CD4-positive, alpha-beta T cell (primary cell): ENCODE data around the gene HSF4. TPM values are rescaled to one million over a fixed set of nuclear protein-coding genes. Genes with fewer than 3 reads are reported as not detected.
A peak's percentile ranks its signal among the peaks of the same experiment; 100 is the strongest.

Source experiments
- ATAC-seq: fragments of 200-7000 bp; cut with Tn5 transposase; one replicate; pipeline ENCODE4 v1.10.0; 2022; ENCODE audit warnings: mild to moderate bottlenecking; ENCODE audit not compliant: poor library complexity
- CTCF ChIA-PET: fragments of 350-600 bp; sonication (Branson Sonifier 250); formaldehyde crosslinking; loops from one replicate; lab custom pipeline; 2021; ENCODE audit warnings: antibody characterized with exemption, inconsistent platforms; lab: Charles Lee
- POLR2A ChIA-PET: fragments of 350-600 bp; sonication (Branson Sonifier 250); formaldehyde crosslinking; loops from one replicate; lab custom pipeline; 2021; ENCODE audit warnings: antibody characterized with exemption, inconsistent platforms; lab: Charles Lee
- DNase-seq, 14 experiments: peaks; one replicate each; pipeline ENCODE4 v3.0.0-alpha.2; 2013 to 2020; ENCODE audit warnings: mixed read lengths in 2 of 14
- H3K27ac ChIP-seq, 2 donors: one replicate each; pipeline versions ENCODE4 v1.5.1 to v1.7.0; 2013; ENCODE audit warnings: low read length in 2 of 2, low read depth in 1 of 2, mild to moderate bottlenecking in 1 of 2
- H3K27me3 ChIP-seq, 2 experiments: 1 replicate in 1 of 2; 2 replicates in 1 of 2; pipeline versions ENCODE4 v1.6.1 to v1.7.0; 2013; ENCODE audit warnings: low read length in 2 of 2, control low read depth in 1 of 2, mild to moderate bottlenecking in 1 of 2, moderate library complexity in 1 of 2; ENCODE audit not compliant: insufficient read depth in 2 of 2, control insufficient read depth in 1 of 2
- H3K36me3 ChIP-seq: one replicate; pipeline ENCODE4 v1.6.1; 2013; ENCODE audit warnings: low read length, control low read depth; ENCODE audit not compliant: insufficient read depth
- H3K4me1 ChIP-seq: one replicate; pipeline ENCODE4 v1.6.1; 2013; ENCODE audit warnings: low read length, control low read depth; ENCODE audit not compliant: insufficient read depth
- H3K4me3 ChIP-seq: one replicate; pipeline ENCODE4 v1.5.1; 2013; ENCODE audit warnings: mild to moderate bottlenecking, low read length, moderate library complexity
- H3K9me3 ChIP-seq, 2 experiments: 1 replicate in 1 of 2; 2 replicates in 1 of 2; pipeline versions ENCODE4 v1.6.1 to v1.7.0; 2013; ENCODE audit warnings: low read length in 2 of 2, mild to moderate bottlenecking in 2 of 2, control low read depth in 1 of 2, moderate library complexity in 1 of 2; ENCODE audit not compliant: control insufficient read depth in 1 of 2, insufficient read depth in 1 of 2
- H3K27ac Mint-ChIP-seq: one replicate; pipeline ENCODE4 v1.8.0; 2020; ENCODE audit warnings: mixed read lengths
- H3K27me3 Mint-ChIP-seq: one replicate; pipeline ENCODE4 v1.8.0; 2021; ENCODE audit warnings: mixed read lengths
- H3K36me3 Mint-ChIP-seq: one replicate; pipeline ENCODE4 v1.8.0; 2021; ENCODE audit warnings: low read depth, mixed read lengths
- H3K4me1 Mint-ChIP-seq: one replicate; pipeline ENCODE4 v1.8.0; 2021; ENCODE audit warnings: low read depth, mixed read lengths
- H3K4me3 Mint-ChIP-seq: one replicate; pipeline ENCODE4 v1.8.0; 2020; ENCODE audit warnings: mild to moderate bottlenecking, mixed read lengths
- H3K9me3 Mint-ChIP-seq: one replicate; pipeline ENCODE4 v1.8.0; 2020; ENCODE audit warnings: mixed read lengths
- intact Hi-C, 2 experiments: fragments of 100-400 bp; cut with DNase I in 1 of 2; cut with micrococcal nuclease in 1 of 2; formaldehyde crosslinking; loops; one replicate each; pipeline versions ENCODE4 v1.15.1 to v1.9.0; 2023 to 2025; cut with DNase I, micrococcal nuclease
- total RNA-seq, 174 experiments: library from RNA in 2 of 174; stranded (reverse) in 2 of 174; gene quantifications; one replicate each; pipeline ENCODE4 v1.2.3 and lab custom pipeline; 2021 to 2026
- TF ChIP-seq, protein P1 (sequence below): fragments of 200-600 bp; IDR thresholded peaks from one replicate; pipeline ENCODE4 v1.8.0; 2022; ENCODE audit warnings: antibody characterized with exemption, mild to moderate bottlenecking

Gene HSF4
- total RNA-seq, 2 experiments from 2014 or later = 19.7 to 26.1 TPM

DNA sequence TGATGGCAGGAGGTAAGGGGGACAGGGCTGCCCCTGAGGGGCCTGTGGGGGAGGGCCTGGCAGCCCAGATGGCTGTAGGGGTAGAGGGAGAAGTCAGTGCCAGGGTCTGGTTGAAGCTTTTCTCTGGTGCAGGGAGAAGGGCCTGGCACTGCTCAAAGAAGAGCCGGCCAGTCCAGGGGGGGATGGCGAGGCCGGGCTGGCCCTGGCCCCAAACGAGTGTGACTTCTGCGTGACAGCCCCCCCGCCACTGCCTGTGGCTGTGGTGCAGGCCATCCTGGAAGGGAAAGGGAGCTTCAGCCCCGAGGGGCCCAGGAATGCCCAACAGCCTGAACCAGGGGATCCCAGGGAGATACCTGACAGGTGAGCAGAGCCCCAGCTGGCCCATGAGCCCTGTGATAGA, 3.0 kb downstream of the HSF4 start:
- H3K27ac Mint-ChIP-seq = no peak overlapping the region
- peaks cover 34% of the 10 kb centered on the region for H3K4me1 Mint-ChIP-seq
- H3K27me3 Mint-ChIP-seq = peaks cover 82% of the 10 kb centered on the region
- H3K27me3 ChIP-seq = peaks cover 75 to 87% of the 10 kb centered on the region in 2 experiments
- H3K27ac ChIP-seq = no peak overlapping the region
- no peak for DNase-seq
- no peak for ATAC-seq
- peak overlapping the region; percentile 4 for H3K4me3 Mint-ChIP-seq
- CTCF ChIA-PET = no interaction called here
- H3K4me3 ChIP-seq = no peak overlapping the region
- POLR2A ChIA-PET = interaction anchor here (1.2 to 1.7 kb wide), 3 partner anchors 8 to 17 kb away, joined by 4 to 5 read pairs (median 5); partner anchors contain the start of genes FBXL8 and TRADD
- H3K9me3 Mint-ChIP-seq = no peaks in the 10 kb centered on the region
- no peaks in the 10 kb centered on the region for H3K36me3 Mint-ChIP-seq
- intact Hi-C loops = no loop called here
- peaks cover 52% of the 10 kb centered on the region for H3K4me1 ChIP-seq
- H3K9me3 ChIP-seq = peaks cover 0 to 31% of the 10 kb centered on the region in 2 experiments
- TF ChIP-seq, protein P1, sequence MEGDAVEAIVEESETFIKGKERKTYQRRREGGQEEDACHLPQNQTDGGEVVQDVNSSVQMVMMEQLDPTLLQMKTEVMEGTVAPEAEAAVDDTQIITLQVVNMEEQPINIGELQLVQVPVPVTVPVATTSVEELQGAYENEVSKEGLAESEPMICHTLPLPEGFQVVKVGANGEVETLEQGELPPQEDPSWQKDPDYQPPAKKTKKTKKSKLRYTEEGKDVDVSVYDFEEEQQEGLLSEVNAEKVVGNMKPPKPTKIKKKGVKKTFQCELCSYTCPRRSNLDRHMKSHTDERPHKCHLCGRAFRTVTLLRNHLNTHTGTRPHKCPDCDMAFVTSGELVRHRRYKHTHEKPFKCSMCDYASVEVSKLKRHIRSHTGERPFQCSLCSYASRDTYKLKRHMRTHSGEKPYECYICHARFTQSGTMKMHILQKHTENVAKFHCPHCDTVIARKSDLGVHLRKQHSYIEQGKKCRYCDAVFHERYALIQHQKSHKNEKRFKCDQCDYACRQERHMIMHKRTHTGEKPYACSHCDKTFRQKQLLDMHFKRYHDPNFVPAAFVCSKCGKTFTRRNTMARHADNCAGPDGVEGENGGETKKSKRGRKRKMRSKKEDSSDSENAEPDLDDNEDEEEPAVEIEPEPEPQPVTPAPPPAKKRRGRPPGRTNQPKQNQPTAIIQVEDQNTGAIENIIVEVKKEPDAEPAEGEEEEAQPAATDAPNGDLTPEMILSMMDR = no peak
- H3K36me3 ChIP-seq = no peaks in the 10 kb centered on the region

DNA sequence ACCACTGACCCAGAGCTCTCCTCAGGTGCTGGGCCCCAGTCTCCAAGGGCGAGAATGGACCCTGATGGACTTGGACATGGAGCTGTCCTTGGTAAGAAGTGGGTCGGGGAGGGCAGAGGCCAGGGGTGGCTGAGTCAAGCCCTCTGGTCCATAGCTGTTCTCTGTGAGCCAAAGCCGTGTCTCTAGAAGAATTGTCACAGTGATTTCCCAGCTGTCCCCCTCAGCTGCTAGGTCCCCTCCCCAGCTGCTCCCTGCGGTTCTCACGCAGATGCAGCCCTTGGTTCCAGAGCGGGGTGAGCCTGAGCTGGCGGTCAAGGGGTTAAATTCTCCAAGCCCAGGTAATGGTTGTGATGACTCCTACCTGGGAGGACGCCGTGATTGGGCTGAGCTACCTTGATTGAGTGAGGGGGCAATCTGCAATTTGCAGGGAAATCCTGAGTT, 4.5 kb downstream of the HSF4 start:
- peaks cover 71 to 80% of the 10 kb centered on the region in 2 experiments for H3K27me3 ChIP-seq
- ATAC-seq (no peak), DNase-seq (no peak)
- no peak overlapping the region for H3K27ac ChIP-seq
- Mint-ChIP-seq H3K9me3 (no peaks in the 10 kb centered on the region), H3K36me3 (no peaks in the 10 kb centered on the region), H3K4me1 (peaks cover 44% of the 10 kb centered on the region), H3K27ac (no peak overlapping the region), H3K27me3 (peaks cover 90% of the 10 kb centered on the region), H3K4me3 (no peak overlapping the region)
- no peak overlapping the region for H3K4me3 ChIP-seq
- H3K9me3 ChIP-seq = peaks cover 0 to 26% of the 10 kb centered on the region in 2 experiments
- ChIA-PET CTCF (interaction anchor here (0.7 to 1.9 kb wide), 2 partner anchors 14 to 156 kb away, joined by 3 to 7 read pairs; no protein-coding TSS in a partner anchor), POLR2A (interaction anchor here (1.6 to 2.5 kb wide), 2 partner anchors 9 to 11 kb away, joined by 3 to 16 read pairs; partner anchors contain the start of genes FBXL8 and TRADD)
- peaks cover 50% of the 10 kb centered on the region for H3K4me1 ChIP-seq
- intact Hi-C loops = loop anchor here in 1 of 2 experiments (2.0 kb wide), 1 partner anchor 26 kb away; no protein-coding TSS in a partner anchor
- TF ChIP-seq, protein P1 = no peak
- H3K36me3 ChIP-seq = no peaks in the 10 kb centered on the region

DNA sequence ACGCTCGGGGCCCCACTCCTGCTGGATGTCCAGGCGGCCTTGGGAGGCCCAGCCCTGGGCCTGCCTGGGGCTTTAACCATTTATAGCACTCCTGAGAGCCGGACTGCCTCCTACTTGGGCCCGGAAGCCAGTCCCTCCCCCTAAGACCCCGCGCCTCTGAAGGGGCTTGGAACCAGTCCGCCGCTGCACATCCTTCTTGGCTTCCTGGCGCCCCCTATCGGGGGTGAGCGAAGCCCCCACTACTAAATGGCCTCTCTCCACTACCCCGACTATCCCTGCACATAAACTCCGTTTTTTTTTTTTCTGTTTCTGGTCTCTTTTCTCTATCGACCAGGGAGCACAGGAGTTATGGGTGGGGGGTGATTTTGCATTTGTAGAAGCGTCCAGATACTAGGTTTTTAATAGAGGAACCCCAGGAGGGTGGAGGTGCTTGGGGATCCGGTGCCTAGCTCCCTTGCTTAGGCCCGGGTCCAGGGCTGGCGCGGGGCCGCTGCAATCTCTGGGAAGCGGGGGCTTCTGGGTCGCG, 5.2 kb downstream of the HSF4 start:
- peak overlapping the region; percentile 62 for H3K4me3 Mint-ChIP-seq
- DNase-seq (peak in 4 of 14 experiments; percentile 38 to 62 (median 59)), ATAC-seq (no peak)
- Histone ChIP-seq H3K9me3 (peaks cover 0 to 23% of the 10 kb centered on the region in 2 experiments), H3K27ac (no peak overlapping the region), H3K4me1 (peaks cover 51% of the 10 kb centered on the region), H3K27me3 (peaks cover 70 to 75% of the 10 kb centered on the region in 2 experiments), H3K4me3 (peak overlapping the region; percentile 19), H3K36me3 (no peaks in the 10 kb centered on the region)
- H3K27me3 Mint-ChIP-seq = peaks cover 88% of the 10 kb centered on the region
- H3K36me3 Mint-ChIP-seq = no peaks in the 10 kb centered on the region
- POLR2A ChIA-PET = interaction anchor here (1.6 to 2.5 kb wide), 2 partner anchors 10 to 12 kb away, joined by 3 to 16 read pairs; partner anchors contain the start of genes FBXL8 and TRADD
- CTCF ChIA-PET = interaction anchor here (0.7 to 1.9 kb wide), 4 partner anchors 14 to 188 kb away, joined by 3 to 7 read pairs (median 3); no protein-coding TSS in a partner anchor
- H3K27ac Mint-ChIP-seq = no peak overlapping the region
- TF ChIP-seq, protein P1 = peak; percentile 44
- no peaks in the 10 kb centered on the region for H3K9me3 Mint-ChIP-seq
- H3K4me1 Mint-ChIP-seq = peaks cover 46% of the 10 kb centered on the region
- intact Hi-C loops = loop anchor here in 1 of 2 experiments (2.0 kb wide), 1 partner anchor 27 kb away; no protein-coding TSS in a partner anchor
